ENCODE results near the gene AADACL4.
"Not testable (repeated sequence)": the region's sequence is repeated elsewhere in the genome, so short reads cannot be mapped to it uniquely, and the experiment has no call there.

AADACL4 gene

DNA sequence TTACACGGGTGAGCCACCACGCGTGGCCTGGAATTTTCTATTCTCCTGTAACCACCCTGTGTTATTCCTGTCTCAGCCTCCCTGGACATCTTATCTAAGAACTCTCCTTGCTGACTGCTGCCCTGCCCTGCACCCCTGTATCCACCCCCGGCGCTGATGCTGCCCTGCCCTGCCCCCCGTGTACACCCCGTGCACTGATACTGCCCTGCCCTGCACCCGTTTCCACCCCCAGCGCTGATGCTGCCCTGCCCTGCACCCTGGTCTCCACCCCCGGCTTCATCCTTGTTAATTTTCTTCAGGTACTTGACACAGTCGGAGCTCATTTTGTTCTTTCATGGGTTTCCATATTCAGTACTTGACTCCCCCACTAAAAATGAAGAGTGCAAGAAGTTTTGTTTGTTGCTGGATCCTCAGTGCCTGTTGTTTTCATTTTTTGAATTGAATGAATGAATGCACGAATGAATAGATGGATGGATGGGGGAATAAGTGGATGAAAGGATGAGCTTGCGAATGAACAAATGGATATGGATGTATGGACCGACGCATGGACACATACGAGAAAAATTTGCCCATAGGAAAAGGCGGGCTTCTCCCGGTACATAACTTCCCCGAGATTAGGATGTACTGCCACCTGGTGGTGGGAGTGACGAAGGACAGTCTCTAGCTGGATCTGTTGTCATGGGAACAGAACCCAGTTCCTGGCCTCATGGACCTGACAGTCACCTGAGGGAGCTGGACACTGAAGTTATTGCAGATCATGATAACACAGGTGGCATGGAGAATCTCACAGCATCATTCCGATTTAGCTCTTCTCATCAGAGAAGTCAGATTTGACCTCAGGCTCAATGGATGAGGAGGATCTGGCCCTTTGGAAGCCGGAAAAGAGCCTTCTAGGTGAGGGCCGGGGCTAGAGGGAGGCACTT, 14.9 kb downstream of the AADACL4 start:
- DNase-seq (ENCODE audit: low spot score), result peak; percentile 73

DNA sequence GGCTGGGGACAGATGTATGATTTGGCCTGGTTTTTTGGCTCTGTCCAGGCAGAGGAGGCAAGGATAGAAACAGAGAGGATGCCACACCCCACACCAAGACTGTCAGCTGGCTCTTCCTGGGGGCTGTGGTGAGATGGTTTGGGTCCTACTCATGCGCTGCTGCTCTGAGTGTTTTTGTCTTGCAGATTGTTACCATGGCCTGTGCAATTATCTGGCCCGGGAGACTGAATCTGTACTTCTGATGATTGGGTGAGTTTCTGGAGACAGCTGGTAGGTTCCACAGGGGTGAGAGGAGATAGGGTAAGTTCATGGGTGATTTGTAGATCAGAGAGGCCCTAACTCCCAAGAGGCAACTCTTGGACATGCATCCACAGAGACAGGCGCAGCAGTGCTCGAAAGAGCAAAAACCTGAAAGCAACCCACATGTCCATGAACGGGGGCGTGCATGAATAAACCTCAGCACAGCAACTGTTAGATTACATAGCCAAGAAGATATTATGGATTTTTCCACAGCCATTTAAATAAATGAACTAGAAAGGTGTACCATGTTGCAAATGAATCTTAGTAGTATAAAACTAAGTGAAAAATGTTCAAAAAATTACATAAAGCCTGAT, 17.8 kb downstream of the AADACL4 start:
- no peak for DNase-seq (ENCODE audit: low spot score)

DNA sequence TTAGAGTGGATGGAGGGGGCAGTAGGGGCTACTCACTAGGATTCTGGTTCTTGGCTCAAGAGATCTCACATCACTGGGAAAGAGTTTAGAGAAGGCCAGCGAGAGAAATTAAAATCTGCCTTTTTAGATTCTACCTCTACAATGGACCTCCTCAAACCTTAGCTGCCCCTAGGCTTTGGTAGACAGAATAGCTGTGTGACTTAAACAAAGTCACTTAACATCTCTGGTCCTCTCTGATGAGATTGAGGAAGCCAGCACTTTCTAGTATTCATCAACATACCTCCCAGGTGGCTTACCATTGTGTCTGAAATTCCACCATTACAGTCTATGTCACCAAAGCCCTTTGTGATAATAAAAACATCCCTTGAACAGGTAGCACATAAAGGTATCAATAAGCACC, 18.7 kb downstream of the AADACL4 start:
- DNase-seq (ENCODE audit: low spot score), result no peak

DNA sequence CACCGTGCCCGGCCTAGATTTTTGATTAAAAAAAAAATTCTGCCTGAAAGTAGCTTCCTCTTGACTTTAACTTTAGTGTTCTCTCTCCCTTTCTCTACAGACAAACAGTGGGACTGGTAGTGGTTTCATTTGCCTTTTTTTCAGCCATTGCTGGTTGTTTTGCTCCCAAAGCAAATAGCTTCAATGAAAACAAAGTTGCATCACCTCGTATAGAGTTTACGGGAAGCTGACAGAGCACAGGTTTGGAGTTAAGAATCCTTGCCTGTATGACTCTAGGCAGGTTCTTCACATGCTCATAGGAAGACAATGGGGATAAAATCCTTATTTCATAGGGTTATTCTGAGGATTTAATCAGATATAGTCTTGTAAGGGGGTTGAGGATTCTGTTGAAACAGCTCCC, 21.6 kb downstream of the AADACL4 start:
- no peak for DNase-seq (ENCODE audit: low spot score)

DNA sequence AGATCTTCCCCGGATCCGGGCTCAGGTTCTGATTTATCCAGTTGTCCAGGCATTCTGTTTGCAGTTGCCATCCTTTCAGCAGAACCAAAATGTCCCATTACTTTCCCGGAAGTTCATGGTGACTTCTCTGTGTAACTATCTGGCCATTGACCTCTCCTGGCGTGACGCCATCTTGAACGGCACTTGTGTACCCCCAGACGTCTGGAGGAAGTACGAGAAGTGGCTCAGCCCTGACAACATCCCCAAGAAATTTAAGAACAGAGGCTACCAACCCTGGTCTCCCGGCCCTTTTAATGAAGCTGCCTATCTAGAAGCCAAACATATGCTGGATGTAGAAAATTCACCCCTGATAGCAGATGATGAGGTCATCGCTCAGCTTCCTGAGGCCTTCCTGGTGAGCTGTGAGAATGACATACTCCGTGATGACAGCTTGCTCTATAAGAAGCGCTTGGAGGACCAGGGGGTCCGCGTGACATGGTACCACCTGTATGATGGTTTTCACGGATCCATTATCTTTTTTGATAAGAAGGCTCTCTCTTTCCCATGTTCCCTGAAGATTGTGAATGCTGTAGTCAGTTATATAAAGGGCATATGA, 22.4 kb downstream of the AADACL4 start:
- no peak for DNase-seq (ENCODE audit: low spot score)

DNA sequence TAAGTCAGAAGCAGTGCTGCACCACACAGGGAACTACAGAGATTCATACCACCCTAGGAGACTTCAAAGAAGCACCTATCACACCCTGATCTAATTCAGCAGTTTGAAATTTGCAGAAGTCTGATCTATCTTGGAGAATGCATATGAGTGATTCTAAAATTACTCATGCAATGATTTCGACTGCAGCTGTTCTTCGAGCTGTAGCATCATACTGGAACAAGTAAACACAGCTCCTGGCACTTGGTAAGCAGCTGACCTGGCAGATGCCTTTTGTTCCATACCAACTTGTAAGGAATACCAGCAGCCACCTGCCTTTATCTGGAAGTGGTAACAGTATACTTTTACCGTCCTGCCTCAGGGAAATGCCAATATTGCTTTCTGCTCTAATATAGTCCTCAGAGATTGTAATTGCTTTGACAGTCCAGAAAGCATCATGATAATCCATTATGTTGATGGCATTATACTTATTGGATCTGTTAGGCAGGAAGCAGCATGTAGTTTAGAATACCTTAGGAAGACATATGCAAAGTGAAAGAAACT, 25.7 kb downstream of the AADACL4 start:
- DNase-seq (ENCODE audit: low spot score), result no peak

DNA sequence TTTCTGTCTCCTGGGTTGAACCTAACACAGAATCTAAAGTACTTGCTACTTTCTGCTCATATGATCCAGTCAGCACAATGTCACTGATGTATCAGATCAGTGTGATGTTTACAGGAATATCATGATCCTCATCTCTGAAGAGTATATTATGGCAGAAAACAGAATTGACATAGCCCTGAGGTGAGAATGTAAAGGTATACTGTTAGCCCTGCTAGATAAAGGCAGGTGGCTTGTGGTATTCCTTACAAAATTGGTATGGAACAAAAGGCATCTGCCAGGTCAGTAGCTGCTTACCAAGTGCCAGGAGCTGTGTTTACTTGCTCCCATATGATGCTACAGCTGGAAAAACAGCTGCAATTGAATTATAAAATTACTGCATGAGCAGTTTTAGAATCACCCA, 30.5 kb downstream of the AADACL4 start:
- DNase-seq (ENCODE audit: low spot score), result no peak

DNA sequence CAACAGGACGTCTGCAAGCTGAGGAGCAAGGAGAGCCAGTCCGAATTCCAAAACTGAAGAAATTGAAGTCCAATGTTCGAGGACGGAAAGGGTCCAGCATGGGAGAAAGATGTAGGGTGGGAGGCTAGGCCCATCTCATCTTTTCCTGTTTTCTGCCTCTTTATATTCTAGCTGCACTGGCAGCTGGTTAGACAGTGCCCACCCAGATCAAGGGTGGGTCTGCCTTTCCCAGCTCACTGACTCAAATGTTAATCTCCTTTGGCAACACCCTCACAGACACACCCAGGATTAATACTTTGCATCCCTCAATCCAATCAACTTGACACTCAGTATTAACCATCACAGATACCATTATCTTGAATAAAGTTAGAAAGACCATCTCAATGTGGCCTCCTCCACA, 32.2 kb downstream of the AADACL4 start:
- DNase-seq (ENCODE audit: low spot score), result not testable (repeated sequence)

DNA sequence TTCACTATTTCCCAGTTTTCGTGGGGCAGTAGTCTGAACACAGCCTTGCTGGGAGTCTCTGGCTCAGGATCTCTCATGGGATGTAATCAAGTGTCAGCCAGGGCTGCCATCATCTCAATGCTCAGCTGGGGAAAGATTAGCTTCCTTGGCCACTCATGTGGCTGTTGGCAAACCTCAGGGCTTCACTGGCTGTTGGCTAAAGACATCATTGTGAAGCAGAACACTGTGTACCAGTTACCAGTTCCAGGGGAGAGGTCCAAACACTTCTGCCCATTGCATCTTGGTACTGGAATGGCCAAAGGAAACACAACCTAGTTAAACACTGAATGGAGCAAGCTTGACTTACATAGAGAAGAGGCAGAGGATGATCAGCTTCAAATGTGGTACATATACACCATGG, 33.7 kb downstream of the AADACL4 start:
- no peak for DNase-seq (ENCODE audit: low spot score)

DNA sequence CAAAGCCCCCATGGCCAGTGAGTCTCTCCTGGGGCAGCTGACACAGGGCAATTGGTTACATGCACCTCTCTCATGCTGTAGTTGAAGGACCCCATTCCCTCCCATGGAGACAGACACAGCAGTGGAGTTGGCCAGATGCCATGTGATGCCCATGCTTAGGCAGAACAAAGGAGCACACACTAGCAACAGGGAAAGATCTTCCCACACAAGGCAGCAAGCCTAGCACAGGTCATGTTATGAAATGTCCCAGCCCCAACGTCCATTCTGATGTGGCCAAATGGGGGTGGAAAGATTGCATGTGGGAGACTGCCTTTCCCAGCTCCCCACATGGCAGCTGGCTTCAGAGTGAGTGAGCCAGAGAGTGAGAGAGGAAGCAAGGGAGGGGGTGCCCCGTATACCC, 34.5 kb downstream of the AADACL4 start:
- DNase-seq (ENCODE audit: low spot score), result no peak

DNA sequence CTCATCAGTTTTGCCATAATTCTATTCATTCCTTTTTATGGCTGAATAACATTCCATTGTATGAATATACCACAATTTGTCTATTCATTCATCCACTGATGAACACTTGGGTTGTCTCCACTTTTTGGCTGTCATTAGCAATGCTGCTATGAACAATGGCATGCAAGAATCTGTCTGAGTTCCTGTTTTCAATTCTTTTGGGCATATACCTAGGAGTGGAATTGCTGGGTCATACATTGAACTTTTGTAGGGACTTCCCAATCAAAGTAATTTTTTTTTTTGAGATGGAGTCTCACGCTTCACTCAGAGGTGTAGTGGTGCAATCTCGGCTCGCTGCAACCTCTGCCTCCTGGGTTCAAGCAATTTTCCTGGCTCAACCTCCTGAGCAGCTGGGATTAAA, 34.9 kb downstream of the AADACL4 start:
- no peak for DNase-seq (ENCODE audit: low spot score)

DNA sequence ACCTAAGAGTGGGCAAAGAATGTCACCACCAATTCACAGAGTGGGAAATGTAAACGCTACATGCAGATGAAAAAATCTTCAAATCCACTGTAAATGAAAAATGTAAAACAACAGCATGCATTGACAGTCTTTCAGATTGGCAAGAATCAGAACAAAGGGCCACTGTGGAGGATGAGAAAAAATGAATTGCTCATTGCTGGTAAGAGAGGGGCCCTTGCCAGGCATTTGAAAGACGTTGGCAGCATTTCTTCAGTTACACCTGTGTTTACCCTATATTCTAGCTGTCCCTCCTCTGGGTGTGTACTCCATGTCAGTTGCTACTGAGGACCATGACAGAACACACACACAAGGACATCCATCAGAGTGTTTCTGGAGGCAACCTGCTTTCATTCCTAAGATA, 46.3 kb downstream of the AADACL4 start:
- DNase-seq (ENCODE audit: low spot score), result no peak

DNA sequence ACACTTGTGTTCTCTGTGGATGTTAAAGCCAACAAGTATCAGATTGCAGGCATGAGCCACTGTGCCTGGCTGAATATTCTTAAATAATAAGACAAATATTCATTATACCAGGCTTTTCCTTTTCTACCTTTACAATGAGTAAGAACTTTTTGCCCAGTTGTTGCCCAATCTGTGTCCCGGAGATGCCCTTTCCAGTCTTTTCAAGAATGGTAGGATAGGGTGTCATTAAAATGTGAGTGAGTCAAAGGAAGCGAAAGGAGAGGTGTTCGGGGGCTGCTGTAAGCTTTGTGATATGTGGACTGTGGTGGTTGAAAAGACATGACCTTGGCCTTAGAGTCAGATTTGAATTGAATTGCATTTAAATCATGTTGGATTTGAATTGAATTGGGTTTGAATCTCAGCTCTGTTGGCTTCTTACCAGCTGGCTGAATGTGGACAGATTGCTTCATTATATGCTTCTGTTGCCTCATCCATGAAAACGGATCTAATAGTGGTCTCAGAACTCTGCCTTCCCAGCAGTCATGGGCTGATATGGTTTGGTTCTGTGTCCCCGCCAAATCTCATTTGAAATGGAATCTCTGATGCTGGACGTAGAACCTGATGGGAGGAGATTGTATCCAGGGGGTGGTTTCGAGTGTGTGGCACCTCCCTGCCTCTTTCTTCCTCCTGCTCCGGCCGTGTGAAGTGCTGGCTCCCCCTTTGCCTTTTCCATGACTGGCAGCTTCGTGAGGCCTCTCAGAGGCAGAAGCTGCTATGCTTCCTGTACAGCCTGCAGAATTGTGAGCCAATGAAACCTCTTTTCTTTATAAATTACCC, 49.3 kb downstream of the AADACL4 start:
- no peak for DNase-seq (ENCODE audit: low spot score)

DNA sequence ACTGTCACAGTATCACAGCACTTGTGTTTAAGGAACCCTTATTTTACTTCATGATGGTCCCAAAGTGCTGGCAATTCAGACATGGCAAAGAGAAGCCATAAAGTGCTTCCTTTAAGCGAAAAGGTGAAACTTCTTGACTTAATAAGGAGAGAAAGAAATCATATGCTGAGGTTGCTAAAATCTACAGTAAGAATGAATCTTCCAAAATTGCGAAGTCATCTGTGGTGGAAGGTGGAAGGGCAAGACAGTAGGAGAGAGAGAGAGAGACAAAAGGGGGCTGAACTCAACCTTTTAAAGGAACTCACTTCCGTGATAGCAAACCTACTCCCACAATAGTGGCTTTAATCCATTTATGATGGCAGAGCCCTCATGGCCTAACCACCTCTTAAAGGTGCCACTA, 52.8 kb downstream of the AADACL4 start:
- no peak for DNase-seq (ENCODE audit: low spot score)

DNA sequence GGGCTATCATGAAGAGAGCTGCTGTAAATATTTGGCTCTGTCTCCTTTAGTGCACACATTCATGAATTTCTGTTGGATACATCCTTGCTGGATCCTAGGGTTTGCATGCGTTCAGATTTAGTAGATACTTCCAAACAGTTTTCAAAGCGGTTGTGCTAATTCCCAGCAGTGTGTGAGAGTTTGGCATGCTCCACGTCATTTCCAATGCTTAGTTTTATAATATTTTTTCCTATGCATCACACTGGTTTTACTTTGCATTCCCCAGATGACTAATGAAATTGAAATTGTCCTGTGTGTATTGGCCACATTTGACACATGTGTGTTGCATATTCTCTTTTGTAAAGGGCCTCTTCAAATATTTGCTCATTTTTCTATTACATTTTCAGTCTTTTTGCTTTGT, 53.5 kb downstream of the AADACL4 start:
- no peak for DNase-seq (ENCODE audit: low spot score)

DNA sequence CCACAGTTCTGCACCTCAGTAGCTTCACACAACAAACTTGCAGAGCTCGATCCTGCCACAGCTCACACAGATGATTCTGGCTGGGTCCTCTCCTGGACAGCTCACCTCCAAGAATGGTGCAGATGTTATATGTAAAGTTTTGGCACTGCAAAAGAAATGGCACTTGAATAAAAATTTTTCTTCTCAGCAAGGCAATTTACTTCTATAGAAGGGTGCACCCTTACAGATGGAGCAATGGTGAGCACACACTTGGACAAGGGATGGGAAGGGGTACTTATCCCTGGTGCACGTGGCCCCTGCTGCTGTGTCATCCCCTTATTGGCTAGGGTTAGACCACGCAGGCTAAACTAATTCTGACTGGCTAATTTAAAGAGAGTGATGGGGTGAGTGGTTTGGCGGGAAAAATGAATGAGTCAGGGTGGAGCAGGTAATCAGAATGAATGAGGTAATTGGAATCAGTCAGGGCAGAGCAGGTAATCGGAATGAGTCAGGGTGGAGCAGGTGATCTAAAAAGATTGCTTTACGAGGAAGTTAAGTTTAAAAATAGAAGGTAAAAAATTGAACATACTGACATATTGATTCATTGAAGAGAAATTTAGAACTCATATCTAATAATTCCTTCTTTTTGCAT, 60.1 kb downstream of the AADACL4 start:
- DNase-seq (ENCODE audit: low spot score), result no peak

DNA sequence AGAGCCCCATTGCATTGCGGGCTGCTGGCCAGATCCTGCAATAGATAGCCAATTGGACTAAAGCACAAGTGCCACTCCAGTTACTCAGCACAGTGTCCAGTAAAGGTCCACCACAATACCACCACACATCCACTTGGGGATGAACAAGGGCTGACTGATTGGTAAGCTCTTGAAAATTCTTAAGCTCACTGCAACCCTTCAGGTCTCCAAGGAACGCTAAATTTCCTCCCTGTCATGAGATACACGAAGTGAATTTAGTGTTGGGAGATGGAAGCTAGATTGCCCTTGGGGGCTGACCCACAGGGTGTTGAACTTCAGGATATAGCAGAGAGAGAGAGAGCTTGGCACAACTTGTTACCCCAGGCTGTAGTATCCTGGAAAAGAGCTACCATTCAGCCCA, 62.2 kb downstream of the AADACL4 start:
- no peak for DNase-seq (ENCODE audit: low spot score)

DNA sequence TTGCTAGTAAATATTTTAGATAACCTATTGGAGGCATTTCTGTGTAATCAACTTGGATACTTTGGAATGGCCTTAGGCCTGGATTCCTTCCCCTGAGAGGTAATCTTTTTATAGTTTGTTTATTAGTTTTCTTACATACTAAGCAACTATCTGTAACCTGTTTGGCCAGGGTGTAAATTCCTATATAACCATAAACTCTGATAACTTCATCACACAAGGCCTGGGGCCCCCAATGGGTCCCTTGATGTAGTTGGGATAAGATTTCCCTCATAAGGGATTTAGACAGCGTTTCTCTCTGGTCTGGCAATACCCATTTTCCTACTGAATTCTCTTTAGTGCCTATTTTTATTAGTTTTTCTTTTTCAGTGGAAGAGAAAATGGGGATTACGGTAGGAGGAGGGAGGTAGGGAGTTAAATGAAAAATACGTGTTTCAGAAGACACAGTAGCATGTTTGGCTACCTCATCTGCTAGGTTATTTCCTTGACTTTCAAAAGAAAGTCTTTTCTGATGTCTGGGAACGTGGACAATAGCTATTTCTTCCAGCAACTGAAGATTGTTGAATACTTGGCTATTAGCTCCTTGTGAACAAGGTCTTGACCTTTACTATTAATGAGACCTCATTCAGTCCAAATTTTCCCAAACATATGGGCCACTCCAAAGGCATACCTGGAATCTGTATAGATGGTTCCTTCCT, 64.7 kb downstream of the AADACL4 start:
- peak; percentile 6 for DNase-seq (ENCODE audit: low spot score)

DNA sequence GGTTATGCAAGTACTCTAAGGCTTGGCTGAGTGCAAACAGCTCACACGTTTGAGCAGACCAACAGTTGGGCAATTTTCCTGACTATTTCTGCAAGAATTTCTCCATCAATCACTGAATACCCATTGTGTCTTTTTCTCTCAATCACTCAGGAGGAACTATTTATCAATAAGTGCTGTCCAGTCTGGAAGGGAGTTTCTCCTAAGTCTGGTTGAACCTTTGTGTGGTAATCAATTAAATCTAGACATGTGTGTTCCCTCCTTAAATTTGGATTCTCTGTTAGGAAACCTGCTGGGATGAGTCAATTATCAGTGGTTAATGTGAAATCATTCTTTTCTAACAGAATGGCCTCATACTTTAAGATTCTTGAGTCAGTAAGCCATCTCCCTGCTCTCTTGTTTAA, 65.2 kb downstream of the AADACL4 start:
- DNase-seq (ENCODE audit: low spot score), result no peak

DNA sequence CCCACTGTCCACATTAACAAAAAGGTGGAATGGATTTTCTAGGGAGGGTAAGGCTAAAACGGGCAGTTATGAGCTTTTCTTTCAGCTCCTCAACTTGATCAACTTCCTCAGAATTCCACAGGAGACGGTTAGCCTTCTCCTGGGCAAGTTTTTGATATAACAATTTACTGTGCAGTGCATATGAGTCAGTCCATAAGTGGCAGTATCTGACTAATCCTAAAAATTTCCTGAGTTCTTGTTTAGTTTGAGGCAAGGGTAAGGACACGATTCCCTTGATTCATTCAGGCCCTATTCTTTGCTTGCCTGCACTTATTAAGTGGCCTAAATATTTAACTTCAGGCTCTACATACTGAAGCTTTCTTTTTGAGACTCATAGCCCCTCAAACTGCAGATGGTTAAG, 65.8 kb downstream of the AADACL4 start:
- no peak for DNase-seq (ENCODE audit: low spot score)

DNA sequence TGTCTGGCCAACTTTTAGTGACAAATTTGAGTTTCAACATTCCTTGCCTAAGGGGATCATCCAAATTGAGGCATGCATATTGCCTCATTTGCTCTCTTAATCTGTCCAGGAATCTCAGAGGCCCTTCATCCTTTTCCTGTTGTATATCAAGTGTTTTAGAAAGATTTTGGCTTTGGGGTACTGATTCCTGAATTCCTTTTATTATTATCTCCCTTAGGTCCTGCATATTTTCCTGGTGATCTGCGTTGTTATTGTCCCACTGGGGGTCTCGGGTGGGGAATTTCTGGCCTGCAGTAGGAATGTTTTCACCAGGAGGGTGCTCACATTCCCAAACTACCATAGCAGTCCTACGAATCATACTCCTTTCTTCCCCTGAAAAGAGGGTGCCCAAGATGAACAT, 67.7 kb downstream of the AADACL4 start:
- no peak for DNase-seq (ENCODE audit: low spot score)

Data from LoVo (cell line).